Suprapubic skin (tissue), 4 donors: ENCODE data around the gene CTNND2. TPM values are rescaled to one million over a fixed set of nuclear protein-coding genes. Genes with fewer than 3 reads are reported as not detected.

ENCODE experiments used
- DNase-seq, 2 donors: peaks; one replicate each; pipeline ENCODE4 v3.0.0-alpha.2; 2019; ENCODE audit warnings: low spot score in 2 of 2
- H3K27ac ChIP-seq: fragments of 200-600 bp; sonication (generic); one replicate; pipeline ENCODE4 v1.5.1; 2019
- H3K27me3 ChIP-seq: fragments of 200-600 bp; sonication (generic); one replicate; pipeline ENCODE4 v1.5.1; 2019
- H3K36me3 ChIP-seq: fragments of 200-600 bp; sonication (generic); one replicate; pipeline ENCODE4 v1.5.1; 2019
- H3K4me1 ChIP-seq: fragments of 200-600 bp; sonication (generic); one replicate; pipeline ENCODE4 v1.5.1; 2019
- H3K4me3 ChIP-seq: fragments of 200-600 bp; sonication (generic); one replicate; pipeline ENCODE4 v1.5.1; 2019; ENCODE audit warnings: mild to moderate bottlenecking
- H3K9me3 ChIP-seq: fragments of 200-600 bp; sonication (generic); one replicate; pipeline ENCODE4 v1.5.1; 2019
- EP300 ChIP-seq: sonication (generic); formaldehyde crosslinking; IDR thresholded peaks from one replicate; pipeline ENCODE4 v1.6.1; 2017; ENCODE audit warnings: antibody characterized with exemption
- POLR2A ChIP-seq, 2 donors: fragments of 450-650 bp; IDR thresholded peaks; one replicate each; pipeline ENCODE4 v1.6.1; 2017; ENCODE audit warnings: antibody characterized with exemption in 2 of 2, mild to moderate bottlenecking in 2 of 2, moderate library complexity in 2 of 2
- POLR2AphosphoS5 ChIP-seq, 3 donors: sonication (generic); formaldehyde crosslinking; IDR thresholded peaks; one replicate each; pipeline ENCODE4 v1.6.1; 2017; ENCODE audit warnings: antibody characterized with exemption in 3 of 3
- WGBS: methylation state at CpG from one replicate; pipeline ENCODE4 v1.1.5; 2018; 5-methylcytosine and 5-hydroxymethylcytosine counted together
- total RNA-seq, 4 donors: library from RNA; depleted of rRNA; stranded (reverse); fragments of >200 nt; gene quantifications; one replicate each; pipeline ENCODE4 v1.1.0, GENCODE V29; 2016
- TF ChIP-seq, protein P1 (sequence below), 2 donors: fragments of 200-600 bp in 1 of 2; fragments of 450-650 bp in 1 of 2; sonication (generic) in 1 of 2; IDR thresholded peaks; one replicate each; pipeline ENCODE4 v1.5.1; 2016 to 2019; ENCODE audit warnings: antibody characterized with exemption in 2 of 2, mild to moderate bottlenecking in 1 of 2, moderate library complexity in 1 of 2

CTNND2 gene, protein sequence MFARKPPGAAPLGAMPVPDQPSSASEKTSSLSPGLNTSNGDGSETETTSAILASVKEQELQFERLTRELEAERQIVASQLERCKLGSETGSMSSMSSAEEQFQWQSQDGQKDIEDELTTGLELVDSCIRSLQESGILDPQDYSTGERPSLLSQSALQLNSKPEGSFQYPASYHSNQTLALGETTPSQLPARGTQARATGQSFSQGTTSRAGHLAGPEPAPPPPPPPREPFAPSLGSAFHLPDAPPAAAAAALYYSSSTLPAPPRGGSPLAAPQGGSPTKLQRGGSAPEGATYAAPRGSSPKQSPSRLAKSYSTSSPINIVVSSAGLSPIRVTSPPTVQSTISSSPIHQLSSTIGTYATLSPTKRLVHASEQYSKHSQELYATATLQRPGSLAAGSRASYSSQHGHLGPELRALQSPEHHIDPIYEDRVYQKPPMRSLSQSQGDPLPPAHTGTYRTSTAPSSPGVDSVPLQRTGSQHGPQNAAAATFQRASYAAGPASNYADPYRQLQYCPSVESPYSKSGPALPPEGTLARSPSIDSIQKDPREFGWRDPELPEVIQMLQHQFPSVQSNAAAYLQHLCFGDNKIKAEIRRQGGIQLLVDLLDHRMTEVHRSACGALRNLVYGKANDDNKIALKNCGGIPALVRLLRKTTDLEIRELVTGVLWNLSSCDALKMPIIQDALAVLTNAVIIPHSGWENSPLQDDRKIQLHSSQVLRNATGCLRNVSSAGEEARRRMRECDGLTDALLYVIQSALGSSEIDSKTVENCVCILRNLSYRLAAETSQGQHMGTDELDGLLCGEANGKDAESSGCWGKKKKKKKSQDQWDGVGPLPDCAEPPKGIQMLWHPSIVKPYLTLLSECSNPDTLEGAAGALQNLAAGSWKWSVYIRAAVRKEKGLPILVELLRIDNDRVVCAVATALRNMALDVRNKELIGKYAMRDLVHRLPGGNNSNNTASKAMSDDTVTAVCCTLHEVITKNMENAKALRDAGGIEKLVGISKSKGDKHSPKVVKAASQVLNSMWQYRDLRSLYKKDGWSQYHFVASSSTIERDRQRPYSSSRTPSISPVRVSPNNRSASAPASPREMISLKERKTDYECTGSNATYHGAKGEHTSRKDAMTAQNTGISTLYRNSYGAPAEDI (N-terminal part only)
- total RNA-seq: 1 to 10 TPM in 2 of 4 donors, under 1 TPM in 2; 0.40 to 3.8 (median 2.2) TPM

DNA sequence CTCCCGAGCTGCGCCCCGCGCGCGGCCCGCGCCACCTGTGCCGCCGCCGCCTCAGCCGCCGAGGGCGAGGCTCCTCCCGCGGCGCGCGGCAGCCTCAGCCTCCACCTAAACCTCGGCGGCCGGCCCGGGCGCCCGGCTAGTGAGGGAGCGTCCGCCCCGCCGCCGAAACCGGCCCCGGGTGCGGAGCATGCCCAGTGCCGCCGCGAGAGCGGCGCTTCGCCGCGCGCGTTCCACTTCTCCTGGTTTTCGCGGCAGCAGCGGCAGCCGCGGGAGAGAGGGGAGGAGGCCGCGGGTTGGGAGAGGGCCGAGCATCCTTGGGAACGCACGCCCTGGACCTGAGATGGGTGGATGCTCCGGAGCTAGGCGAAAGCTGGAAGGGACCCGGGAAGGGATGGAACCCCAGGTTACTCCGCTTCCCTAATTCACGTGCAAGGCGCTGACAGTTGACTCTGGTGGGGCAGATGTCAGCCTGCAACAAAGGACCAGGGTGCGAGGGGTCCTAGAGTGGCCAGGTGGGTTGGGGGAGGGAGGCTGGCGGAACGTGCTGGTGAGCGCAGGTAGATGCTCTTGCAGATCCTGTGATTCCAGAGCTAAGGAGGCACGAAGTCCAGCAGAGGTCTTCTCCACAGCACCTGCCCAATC, at the start of gene CTNND2:
CTNND2 (minus strand) TSS at position 182 of the 642 bp plus-strand sequence. CDS start 593 bp downstream, outside the sequence.
- Histone ChIP-seq H3K27me3 (peaks cover 44% of the 10 kb centered on the region), H3K4me1 (peaks cover 11% of the 10 kb centered on the region), H3K4me3 (peak within 1 kb of the TSS; percentile 39), H3K27ac (no peak within 1 kb of the TSS), H3K36me3 (no peaks in the 10 kb centered on the region), H3K9me3 (no peaks in the 10 kb centered on the region)
- DNase-seq: no peak
- TF ChIP-seq EP300 (no peak), POLR2AphosphoS5 (IDR thresholded peaks at IDR 0.05) (no peak)
- WGBS: 14% methylated on average over 6 of the region's 64 CpGs

DNA sequence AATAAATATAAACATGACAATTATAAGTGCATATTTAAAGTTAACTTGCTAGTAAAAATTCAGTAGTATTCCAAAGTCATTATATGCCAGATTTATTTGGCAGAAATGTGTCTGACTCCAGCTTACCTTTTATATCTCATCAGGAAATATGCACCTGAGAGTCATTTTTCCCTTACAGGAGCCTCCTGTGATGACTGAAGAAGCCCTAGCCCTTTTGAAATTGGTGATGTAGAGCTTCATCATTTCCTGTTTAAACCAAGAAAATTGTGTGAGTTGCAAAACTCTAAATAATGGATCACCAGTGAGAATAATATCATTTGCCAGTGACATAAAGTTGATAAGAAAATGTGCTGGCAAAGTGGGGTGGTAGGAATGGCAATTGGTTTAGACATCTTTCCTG, 42.1 kb upstream of the CTNND2 start:
- TF ChIP-seq POLR2AphosphoS5 (IDR thresholded peaks at IDR 0.05) (no peak), POLR2A (IDR thresholded peaks at IDR 0.05) (no peak), EP300 (no peak)
- TF ChIP-seq, protein P1, sequence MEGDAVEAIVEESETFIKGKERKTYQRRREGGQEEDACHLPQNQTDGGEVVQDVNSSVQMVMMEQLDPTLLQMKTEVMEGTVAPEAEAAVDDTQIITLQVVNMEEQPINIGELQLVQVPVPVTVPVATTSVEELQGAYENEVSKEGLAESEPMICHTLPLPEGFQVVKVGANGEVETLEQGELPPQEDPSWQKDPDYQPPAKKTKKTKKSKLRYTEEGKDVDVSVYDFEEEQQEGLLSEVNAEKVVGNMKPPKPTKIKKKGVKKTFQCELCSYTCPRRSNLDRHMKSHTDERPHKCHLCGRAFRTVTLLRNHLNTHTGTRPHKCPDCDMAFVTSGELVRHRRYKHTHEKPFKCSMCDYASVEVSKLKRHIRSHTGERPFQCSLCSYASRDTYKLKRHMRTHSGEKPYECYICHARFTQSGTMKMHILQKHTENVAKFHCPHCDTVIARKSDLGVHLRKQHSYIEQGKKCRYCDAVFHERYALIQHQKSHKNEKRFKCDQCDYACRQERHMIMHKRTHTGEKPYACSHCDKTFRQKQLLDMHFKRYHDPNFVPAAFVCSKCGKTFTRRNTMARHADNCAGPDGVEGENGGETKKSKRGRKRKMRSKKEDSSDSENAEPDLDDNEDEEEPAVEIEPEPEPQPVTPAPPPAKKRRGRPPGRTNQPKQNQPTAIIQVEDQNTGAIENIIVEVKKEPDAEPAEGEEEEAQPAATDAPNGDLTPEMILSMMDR (IDR thresholded peaks at IDR 0.05): no peak
- Histone ChIP-seq H3K4me3 (no peak overlapping the region), H3K36me3 (no peaks in the 10 kb centered on the region), H3K9me3 (no peaks in the 10 kb centered on the region), H3K27ac (no peak overlapping the region), H3K4me1 (no peaks in the 10 kb centered on the region), H3K27me3 (no peaks in the 10 kb centered on the region)
- DNase-seq: no peak

DNA sequence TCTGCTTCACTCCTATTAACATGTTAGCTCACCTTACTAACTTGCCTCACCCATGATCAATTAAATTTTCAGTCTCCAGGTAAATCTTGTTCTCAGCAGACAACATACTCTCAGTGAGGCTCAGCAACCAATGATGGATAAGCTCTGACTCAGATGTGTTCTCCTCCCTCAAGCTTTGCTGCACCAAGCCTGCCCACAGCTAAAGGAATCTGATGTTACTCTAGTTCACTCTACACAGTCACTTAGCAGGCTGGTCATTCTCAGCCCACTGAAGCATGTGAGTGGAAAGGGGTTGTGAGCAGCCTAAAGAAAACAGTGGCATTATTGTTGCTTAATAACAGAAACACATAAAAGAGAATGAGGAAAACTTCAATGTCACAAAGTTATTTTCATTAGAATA, 37.3 kb upstream of the CTNND2 start:
- Histone ChIP-seq H3K27ac (no peak overlapping the region), H3K36me3 (no peaks in the 10 kb centered on the region), H3K4me3 (no peak overlapping the region), H3K4me1 (no peaks in the 10 kb centered on the region), H3K9me3 (no peaks in the 10 kb centered on the region), H3K27me3 (no peaks in the 10 kb centered on the region)
- DNase-seq: no peak
- TF ChIP-seq POLR2AphosphoS5 (IDR thresholded peaks at IDR 0.05) (no peak), POLR2A (IDR thresholded peaks at IDR 0.05) (no peak), EP300 (no peak)
- TF ChIP-seq, protein P1 (IDR thresholded peaks at IDR 0.05): no peak

DNA sequence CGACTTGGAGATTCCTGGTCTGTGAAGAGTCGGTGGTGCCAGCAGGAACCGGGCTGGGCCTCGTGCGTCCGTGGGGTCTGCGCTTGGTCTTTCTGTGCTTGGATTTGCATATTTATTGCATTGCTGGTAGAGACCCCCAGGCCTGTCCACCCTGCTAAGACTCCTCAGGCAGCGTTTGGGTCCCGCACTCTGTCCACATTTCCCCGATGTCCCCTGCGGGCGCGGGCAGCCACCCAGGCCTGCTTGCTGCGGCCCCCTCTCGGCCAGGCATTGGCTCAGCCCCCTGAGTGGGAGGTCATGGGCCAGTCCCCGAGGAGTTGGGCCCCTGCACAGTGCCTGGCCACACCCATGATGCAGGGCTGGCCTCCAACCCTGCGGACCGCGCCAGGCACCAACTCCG, 27.4 kb upstream of the CTNND2 start:
- WGBS: 94% methylated on average over 20 of the region's 20 CpGs
- Histone ChIP-seq H3K27me3 (no peaks in the 10 kb centered on the region), H3K27ac (no peak overlapping the region), H3K9me3 (peaks cover 6% of the 10 kb centered on the region), H3K4me3 (no peak overlapping the region), H3K36me3 (no peaks in the 10 kb centered on the region), H3K4me1 (no peaks in the 10 kb centered on the region)
- no peak for TF ChIP-seq EP300
- TF ChIP-seq POLR2A (IDR thresholded peaks at IDR 0.05): no peak
- no peak for DNase-seq

DNA sequence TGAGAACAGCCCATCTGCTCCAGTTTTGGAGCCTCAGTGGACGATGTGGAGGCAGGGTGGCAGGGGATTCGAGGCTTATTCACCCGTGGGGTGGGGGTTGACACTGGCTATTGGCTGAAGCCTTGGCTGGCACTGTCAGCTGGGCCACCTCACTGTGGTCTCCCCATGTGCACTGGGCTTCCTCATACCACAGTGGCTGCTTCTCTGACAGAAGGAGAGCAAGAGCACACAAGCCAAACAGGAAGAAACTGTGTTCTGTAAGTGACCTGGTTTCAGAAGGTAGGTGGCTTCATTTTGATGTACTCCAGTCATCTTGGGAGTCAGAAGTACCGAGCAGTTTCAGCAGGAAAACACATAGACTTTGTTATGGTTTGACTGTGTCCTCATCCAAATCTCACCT, 24.7 kb upstream of the CTNND2 start:
- TF ChIP-seq, protein P1 (IDR thresholded peaks at IDR 0.05): no peak
- TF ChIP-seq EP300: no peak
- no peak for TF ChIP-seq POLR2AphosphoS5 (IDR thresholded peaks at IDR 0.05)
- no peak for TF ChIP-seq POLR2A (IDR thresholded peaks at IDR 0.05)
- H3K27ac ChIP-seq: no peak overlapping the region
- H3K27me3 ChIP-seq: no peaks in the 10 kb centered on the region
- 54% methylated on average over 4 of the region's 4 CpGs for WGBS
- no peak for DNase-seq
- no peaks in the 10 kb centered on the region for H3K4me1 ChIP-seq
- no peak overlapping the region for H3K4me3 ChIP-seq
- no peaks in the 10 kb centered on the region for H3K36me3 ChIP-seq
- peaks cover 6% of the 10 kb centered on the region for H3K9me3 ChIP-seq
